Activated CD8-positive, alpha-beta memory T cell treated with anti-CD3 and anti-CD28 coated beads, Interleukin-2, amount 50 U/mL, for 4 hours (primary cell): ENCODE measurements around the gene SCFD2.

Experiments
- DNase-seq: peaks from one replicate; pipeline ENCODE4 v3.0.0-alpha.2; 2020

SCFD2 gene

GRCh38 chr4:53132132-53132891, 233.5 kb downstream of the SCFD2 start:
- no peak for DNase-seq

GRCh38 chr4:53131562-53131925, 234.3 kb downstream of the SCFD2 start:
- DNase-seq = no peak

- no peak for DNase-seq
Measured at GRCh38 chr4:53130896-53131561, 234.8 kb downstream of the SCFD2 start.

GRCh38 chr4:53128706-53129357, 237.0 kb downstream of the SCFD2 start:
- no peak for DNase-seq

- no peak for DNase-seq
Measured at GRCh38 chr4:53128231-53128630, 237.6 kb downstream of the SCFD2 start.

GRCh38 chr4:53127365-53127764, 238.5 kb downstream of the SCFD2 start:
- no peak for DNase-seq

- no peak for DNase-seq
Measured at GRCh38 chr4:53126099-53126498, 239.8 kb downstream of the SCFD2 start.

- DNase-seq = no peak
Measured at GRCh38 chr4:53123819-53124218, 242.0 kb downstream of the SCFD2 start.

- no peak for DNase-seq
Measured at GRCh38 chr4:53123171-53123570, 242.7 kb downstream of the SCFD2 start.

GRCh38 chr4:53122280-53123116, 243.4 kb downstream of the SCFD2 start:
- no peak for DNase-seq

- no peak for DNase-seq
Measured at GRCh38 chr4:53121264-53121865, 244.5 kb downstream of the SCFD2 start.

- no peak for DNase-seq
Measured at GRCh38 chr4:53120778-53121177, 245.1 kb downstream of the SCFD2 start.

- DNase-seq = no peak
Measured at GRCh38 chr4:53119680-53120079, 246.2 kb downstream of the SCFD2 start.

- no peak for DNase-seq
Measured at GRCh38 chr4:53118676-53119075, 247.2 kb downstream of the SCFD2 start.

- no peak for DNase-seq
Measured at GRCh38 chr4:53116954-53117353, 248.9 kb downstream of the SCFD2 start.

GRCh38 chr4:53113431-53114225, 252.2 kb downstream of the SCFD2 start:
- no peak for DNase-seq

GRCh38 chr4:53105313-53105712, 260.5 kb downstream of the SCFD2 start:
- no peak for DNase-seq

- DNase-seq = no peak
Measured at GRCh38 chr4:53103481-53103880, 262.4 kb downstream of the SCFD2 start.

GRCh38 chr4:53101191-53101581, 264.7 kb downstream of the SCFD2 start:
- DNase-seq = no peak

GRCh38 chr4:53100501-53101190, 265.2 kb downstream of the SCFD2 start:
- DNase-seq = no peak

- DNase-seq = no peak
Measured at GRCh38 chr4:53098681-53099121, 267.2 kb downstream of the SCFD2 start.
